Forelimb muscle (tissue), 1 donor: ENCODE results near the gene PARD3B. TPM values are rescaled to one million over a fixed set of nuclear protein-coding genes. Genes with fewer than 3 reads are reported as not detected.

Experiments used
- DNase-seq: peaks from one replicate; pipeline ENCODE4 v3.0.0-alpha.2; 2013; ENCODE audit warnings: low read depth
- polyA plus RNA-seq: library from polyadenylated mRNA; unstranded; fragments of 120-200 nt; gene quantifications from one replicate; pipeline ENCODE4 v1.2.1, GENCODE V29; 2013; ENCODE audit not compliant: insufficient read length

The PARD3B gene
- polyA plus RNA-seq, 1 donor, result 6.8 TPM

DNA sequence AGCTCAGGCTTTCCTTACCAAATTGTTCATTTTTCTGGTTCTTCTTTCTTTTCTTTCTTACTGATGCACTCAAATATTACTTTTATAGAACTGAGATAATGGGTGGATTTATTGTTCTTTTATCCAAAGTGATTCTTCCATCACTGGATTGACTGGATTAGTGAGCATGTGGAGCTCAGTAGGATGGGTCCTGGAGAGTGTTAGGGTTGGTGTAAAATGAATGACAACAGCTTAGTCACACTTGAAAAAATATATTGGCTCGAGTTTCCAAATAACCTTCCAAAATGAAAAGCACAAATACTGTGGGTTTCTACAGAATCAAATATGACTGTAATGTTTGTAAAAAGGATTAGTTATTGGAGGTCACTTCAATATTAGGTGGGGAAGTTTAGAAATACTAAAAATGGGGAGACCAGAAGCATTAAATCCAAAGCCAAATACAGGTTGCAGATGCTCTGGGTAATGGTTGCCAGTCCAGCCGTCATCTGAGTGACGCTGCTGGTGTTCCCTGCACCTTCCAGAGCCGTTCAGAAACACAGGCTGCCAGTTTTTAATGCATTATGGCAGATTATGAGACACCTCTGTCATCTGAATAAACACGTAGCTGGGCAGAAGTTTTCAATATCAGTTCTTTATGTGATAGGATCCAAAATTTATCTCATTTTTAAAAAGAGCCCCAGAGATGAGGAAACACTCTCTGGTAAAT is 842.2 kb downstream of the PARD3B start:
- DNase-seq, result no peak

DNA sequence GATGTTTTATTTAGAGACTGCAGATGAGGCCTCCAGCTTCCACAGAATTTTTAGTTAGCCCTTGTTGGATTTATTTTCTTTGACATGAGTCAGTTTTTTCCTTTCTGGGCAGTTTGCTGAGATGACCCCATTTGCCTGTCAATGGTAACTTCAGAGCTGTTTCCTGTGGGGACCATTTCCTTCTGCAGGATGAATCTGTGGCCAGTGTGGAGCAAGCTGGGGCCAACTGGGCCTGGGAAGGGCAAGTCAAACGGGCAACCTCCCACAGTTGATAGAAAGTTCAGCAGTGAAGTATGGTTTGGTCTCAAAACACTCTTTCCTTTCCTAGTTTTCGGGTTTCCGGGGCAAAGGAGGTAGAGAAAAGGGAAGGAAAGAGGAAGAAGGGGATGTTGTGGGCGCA is 845.6 kb downstream of the PARD3B start:
- no peak for DNase-seq

DNA sequence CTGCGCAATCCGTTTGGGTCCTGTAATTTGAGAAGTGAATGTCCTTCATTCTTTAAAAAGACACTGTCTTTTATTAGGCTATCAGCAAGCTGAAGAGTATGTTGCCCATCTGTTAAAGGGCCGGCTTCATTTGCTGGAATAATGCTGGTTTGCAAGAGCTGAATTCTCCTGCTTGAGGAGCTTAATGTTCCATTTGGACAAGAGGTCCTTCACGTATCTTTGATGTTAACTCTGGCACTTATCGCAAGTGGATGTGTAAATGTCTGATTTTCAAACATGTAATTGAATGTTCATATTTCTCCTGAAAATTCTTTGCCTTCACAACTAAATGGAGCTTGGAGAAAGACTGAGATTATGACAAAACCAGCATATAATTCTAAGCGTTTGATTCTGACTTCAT is 856.2 kb downstream of the PARD3B start:
- no peak for DNase-seq

- no peak for DNase-seq
Measured at GRCh38 chr2:205402011-205402410, 856.7 kb downstream of the PARD3B start.

DNA sequence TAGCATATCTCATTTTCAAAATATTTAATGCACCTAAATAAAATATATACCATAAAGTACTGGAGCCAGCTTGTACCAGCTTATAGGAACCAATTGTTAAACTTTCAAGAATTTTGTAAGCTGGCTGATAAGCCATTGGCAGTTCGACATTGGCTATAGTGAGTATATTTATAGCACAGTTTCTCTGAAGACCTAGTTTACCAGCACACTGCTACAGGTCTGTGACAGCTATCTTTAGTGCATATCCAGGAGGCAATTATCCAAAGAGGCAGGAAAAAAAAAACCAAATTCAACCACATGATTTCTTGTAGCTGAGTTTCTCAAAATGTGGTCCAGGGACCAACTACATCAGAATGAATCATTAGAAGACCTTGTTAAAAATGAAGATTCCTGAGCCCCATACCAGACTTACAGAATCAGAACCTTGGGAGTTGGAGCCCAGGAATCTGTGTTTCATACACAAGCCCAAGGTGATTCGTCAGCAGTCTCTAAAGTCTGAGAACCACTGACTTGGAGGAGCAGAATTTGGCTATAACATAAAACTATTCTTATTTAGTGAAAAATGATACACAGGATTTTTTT is 858.1 kb downstream of the PARD3B start:
- no peak for DNase-seq

- no peak for DNase-seq
Measured at GRCh38 chr2:205405194-205405593, 859.9 kb downstream of the PARD3B start.

- peak; percentile 56 for DNase-seq
Measured at GRCh38 chr2:205405752-205406151, 860.5 kb downstream of the PARD3B start.

DNA sequence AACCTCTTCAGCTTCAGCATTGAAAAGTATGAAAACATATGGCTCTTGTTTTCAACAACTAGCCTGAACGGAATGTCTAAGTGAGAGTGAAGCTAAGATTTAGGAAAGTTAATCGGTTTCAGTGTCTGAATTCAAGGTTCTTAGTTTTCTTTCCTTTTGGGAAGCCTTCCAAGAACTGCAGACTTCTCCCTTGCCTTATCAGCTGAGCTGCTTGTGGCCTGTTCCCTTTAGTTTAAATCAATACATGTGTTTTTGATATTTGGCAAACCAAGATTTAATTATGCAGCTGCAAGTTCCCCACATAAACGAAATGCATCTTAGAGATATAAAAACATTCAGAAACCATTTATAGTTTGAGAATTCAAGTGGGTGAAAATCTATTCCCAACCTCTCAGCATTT is 862.7 kb downstream of the PARD3B start:
- peak; percentile 83 for DNase-seq

- no peak for DNase-seq
Measured at GRCh38 chr2:205408696-205409095, 863.4 kb downstream of the PARD3B start.

DNA sequence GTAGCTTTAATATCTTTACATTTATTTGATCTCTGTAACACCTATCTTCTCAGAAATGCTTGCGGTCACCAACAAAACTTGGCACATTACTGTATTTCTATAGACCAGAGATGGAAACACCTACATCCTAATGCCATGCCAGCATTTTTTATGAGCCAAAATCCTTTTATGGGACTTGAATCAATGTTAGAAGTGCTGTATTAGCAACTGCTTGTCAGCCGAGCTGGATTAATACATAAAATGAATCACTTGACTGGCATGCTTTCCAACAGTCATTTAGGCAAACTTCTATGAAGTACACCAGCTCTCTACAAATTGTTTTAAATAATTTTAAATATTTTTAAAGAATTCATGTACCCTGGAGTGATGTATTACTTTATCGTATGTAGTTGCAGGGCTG is 864.1 kb downstream of the PARD3B start:
- DNase-seq, result no peak

GRCh38 chr2:205411558-205411957 is 866.3 kb downstream of the PARD3B start:
- DNase-seq, result no peak

DNA sequence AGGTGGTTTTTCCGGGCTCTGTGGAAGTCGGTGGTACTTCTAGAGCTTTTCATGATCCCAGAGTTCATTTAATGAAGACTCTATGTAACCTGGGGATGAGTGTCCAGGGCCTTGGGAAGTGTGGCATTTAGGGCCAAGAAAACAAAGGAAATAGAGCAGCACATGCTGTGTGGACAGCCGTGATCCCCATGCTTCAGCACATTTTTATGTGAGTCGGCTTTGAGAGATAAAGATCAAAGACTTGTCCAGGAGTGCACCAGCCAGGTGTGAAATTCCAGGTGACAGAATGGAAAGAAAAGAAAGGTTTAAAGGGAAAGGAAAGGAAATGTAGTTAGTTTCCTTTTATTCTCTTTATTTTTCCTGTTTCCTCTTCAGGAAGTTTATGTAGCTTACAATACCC is 879.1 kb downstream of the PARD3B start:
- DNase-seq, result no peak

DNA sequence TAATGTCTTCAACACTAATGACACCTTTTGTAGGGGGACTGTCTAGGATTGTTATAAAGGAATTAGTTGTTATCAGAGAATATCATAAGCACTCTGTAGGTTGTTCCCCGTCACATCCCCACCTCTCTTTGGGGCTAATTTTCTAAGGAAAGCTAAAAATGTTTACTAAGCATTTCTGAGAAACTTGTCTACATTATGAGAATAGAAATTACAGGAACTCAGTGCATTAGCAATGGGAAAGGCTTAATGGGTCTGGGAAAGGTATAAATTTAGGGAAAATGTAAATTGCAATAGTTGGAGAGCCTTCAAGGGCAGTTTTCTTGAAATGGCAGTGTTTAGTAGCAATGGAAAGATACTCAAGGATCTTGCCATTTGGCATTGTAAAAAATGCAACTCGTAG is 879.8 kb downstream of the PARD3B start:
- DNase-seq, result no peak

- no peak for DNase-seq
Measured at GRCh38 chr2:205427112-205427511, 881.8 kb downstream of the PARD3B start.

GRCh38 chr2:205428811-205429210 is 883.5 kb downstream of the PARD3B start:
- DNase-seq, result no peak

GRCh38 chr2:205435970-205436369 is 890.7 kb downstream of the PARD3B start:
- no peak for DNase-seq

DNA sequence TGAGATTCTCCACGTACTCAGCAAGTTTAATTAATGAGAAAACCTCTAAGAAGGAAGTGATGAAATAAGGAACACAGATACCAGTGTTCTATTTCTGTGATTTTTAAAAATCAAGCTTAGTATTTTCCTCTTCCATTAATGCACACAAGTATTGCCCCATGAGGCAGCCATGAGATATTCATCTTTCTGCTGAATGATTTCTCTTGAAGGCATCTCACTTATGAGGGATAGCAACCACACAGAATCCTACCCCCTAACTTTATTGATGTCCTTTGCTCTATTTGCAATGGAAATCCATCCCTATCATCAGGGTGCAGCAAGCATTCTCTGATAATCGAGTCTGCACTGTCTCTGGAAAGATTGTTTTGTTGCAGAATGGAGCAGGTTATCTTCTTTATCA is 893.0 kb downstream of the PARD3B start:
- DNase-seq, result no peak

DNA sequence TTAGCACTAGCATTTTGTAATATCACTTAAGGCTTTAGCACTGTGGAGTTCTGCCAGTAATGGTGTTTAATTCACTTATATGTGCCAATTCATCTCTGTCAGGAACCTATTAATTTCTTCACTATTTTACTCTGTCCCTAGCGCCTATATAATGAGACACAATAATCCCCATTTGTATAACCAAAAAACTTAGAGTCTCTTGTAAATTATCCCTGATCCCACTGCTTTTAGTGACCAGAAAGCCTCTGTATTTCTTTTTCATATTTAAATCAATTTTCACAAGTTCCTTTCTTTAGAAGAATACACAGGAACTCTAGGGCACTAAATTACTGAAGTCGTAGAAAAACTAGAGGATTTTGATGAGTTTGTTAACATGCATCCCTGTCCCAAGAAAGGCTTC is 894.3 kb downstream of the PARD3B start:
- DNase-seq, result no peak

GRCh38 chr2:205441524-205441923 is 896.2 kb downstream of the PARD3B start:
- no peak for DNase-seq

GRCh38 chr2:205448189-205448588 is 902.9 kb downstream of the PARD3B start:
- no peak for DNase-seq

DNA sequence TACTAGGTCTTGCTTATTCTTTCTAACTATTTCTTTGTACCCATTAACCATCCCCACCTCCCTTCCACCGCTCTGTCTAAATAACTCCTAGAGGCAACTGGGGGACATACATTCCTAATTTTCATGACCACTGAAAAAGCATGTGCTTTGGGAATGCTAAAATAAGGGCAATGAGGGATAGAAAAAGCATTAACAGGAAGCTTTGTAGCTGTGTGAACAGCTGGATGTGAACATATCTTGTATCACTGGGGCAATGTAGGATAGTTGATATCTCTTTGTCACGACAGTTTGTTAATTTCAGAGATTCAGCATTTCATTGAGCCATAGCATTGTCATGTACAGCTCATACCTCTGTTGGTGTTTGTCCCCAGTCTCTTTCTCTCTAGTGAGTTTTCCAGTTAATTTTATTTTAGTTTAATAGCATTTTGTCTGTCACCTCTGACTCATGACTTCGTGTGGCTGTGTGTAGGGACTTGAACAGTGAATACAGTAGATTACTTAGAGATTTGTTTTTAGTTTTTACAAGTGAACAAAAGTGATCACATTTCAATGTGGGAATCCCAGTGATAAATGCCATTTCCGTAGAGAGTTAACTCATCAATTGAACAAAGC is 906.7 kb downstream of the PARD3B start:
- no peak for DNase-seq

GRCh38 chr2:205453202-205453601 is 907.9 kb downstream of the PARD3B start:
- DNase-seq, result no peak

- DNase-seq, result no peak
Measured at GRCh38 chr2:205456682-205457081, 911.4 kb downstream of the PARD3B start.
